ENCODE results near the gene REV3L.

REV3L gene

GRCh38 chr6:111430605-111431376, 52.2 kb downstream of the REV3L start:
- TF ChIP-seq CTCF (IDR thresholded peaks at IDR 0.05; ENCODE audit: low read depth, low read length, missing control alignments): no peak
- no peak overlapping the region for H3K4me3 ChIP-seq (replicated peaks; ENCODE audit: low read depth, low read length)
- no peak for DNase-seq (ENCODE audit: extremely low read depth, low read depth)

- no peak overlapping the region for H3K4me3 ChIP-seq (replicated peaks; ENCODE audit: low read depth, low read length)
- no peak for TF ChIP-seq CTCF (IDR thresholded peaks at IDR 0.05; ENCODE audit: low read depth, low read length, missing control alignments)
- no peak for DNase-seq (ENCODE audit: extremely low read depth, low read depth)
Measured at GRCh38 chr6:111429571-111429970, 53.4 kb downstream of the REV3L start.

- no peak for DNase-seq (ENCODE audit: extremely low read depth, low read depth)
- no peak for TF ChIP-seq CTCF (IDR thresholded peaks at IDR 0.05; ENCODE audit: low read depth, low read length, missing control alignments)
- H3K4me3 ChIP-seq (replicated peaks; ENCODE audit: low read depth, low read length): no peak overlapping the region
Measured at GRCh38 chr6:111428811-111429210, 54.2 kb downstream of the REV3L start.

- TF ChIP-seq CTCF (IDR thresholded peaks at IDR 0.05; ENCODE audit: low read depth, low read length, missing control alignments): no peak
- peak overlapping the region; percentile 9 for H3K4me3 ChIP-seq (replicated peaks; ENCODE audit: low read depth, low read length)
- DNase-seq (ENCODE audit: extremely low read depth, low read depth): peak; percentile 31
Measured at GRCh38 chr6:111427341-111428116, 55.5 kb downstream of the REV3L start.

- H3K4me3 ChIP-seq (replicated peaks; ENCODE audit: low read depth, low read length): no peak overlapping the region
- TF ChIP-seq CTCF (IDR thresholded peaks at IDR 0.05; ENCODE audit: low read depth, low read length, missing control alignments): no peak
- no peak for DNase-seq (ENCODE audit: extremely low read depth, low read depth)
Measured at GRCh38 chr6:111423960-111424846, 58.8 kb downstream of the REV3L start.

- DNase-seq (ENCODE audit: extremely low read depth, low read depth): no peak
- no peak for TF ChIP-seq CTCF (IDR thresholded peaks at IDR 0.05; ENCODE audit: low read depth, low read length, missing control alignments)
- no peak overlapping the region for H3K4me3 ChIP-seq (replicated peaks; ENCODE audit: low read depth, low read length)
Measured at GRCh38 chr6:111423055-111423633, 59.9 kb downstream of the REV3L start.

Measured in HFF-Myc (cell line).